ENCODE results near the gene NHLH1.
A peak's percentile ranks its signal among the peaks of the same experiment; 100 is the strongest.

NHLH1 gene

GRCh38 chr1:160359559-160360226 is 7.2 kb upstream of the NHLH1 start:
- peak; percentile 41 for DNase-seq

GRCh38 chr1:160360227-160360695 is 6.6 kb upstream of the NHLH1 start:
- DNase-seq, result peak; percentile 22

- DNase-seq, result no peak
Observed at GRCh38 chr1:160361199-160361598, 5.7 kb upstream of the NHLH1 start.

- DNase-seq, result no peak
Observed at GRCh38 chr1:160361814-160362167, 5.1 kb upstream of the NHLH1 start.

GRCh38 chr1:160362168-160362957 is 4.5 kb upstream of the NHLH1 start:
- DNase-seq, result peak; percentile 93

- peak; percentile 52 for DNase-seq
Observed at GRCh38 chr1:160363010-160363409, 3.9 kb upstream of the NHLH1 start.

- peak; percentile 18 for DNase-seq
Observed at GRCh38 chr1:160363951-160364735, 2.7 kb upstream of the NHLH1 start.

GRCh38 chr1:160365325-160365724 is 1.5 kb upstream of the NHLH1 start:
- DNase-seq, result peak; percentile 21

GRCh38 chr1:160367516-160367900 is 637 bp downstream of the NHLH1 start:
- DNase-seq, result no peak

GRCh38 chr1:160367934-160368923 is 1.4 kb downstream of the NHLH1 start:
- peak; percentile 13 for DNase-seq

- no peak for DNase-seq
Observed at GRCh38 chr1:160369087-160369486, 2.2 kb downstream of the NHLH1 start.

GRCh38 chr1:160370561-160371345 is 3.9 kb downstream of the NHLH1 start:
- DNase-seq, result no peak

GRCh38 chr1:160371346-160371631 is 4.4 kb downstream of the NHLH1 start:
- DNase-seq, result no peak

GRCh38 chr1:160371756-160372155 is 4.9 kb downstream of the NHLH1 start:
- DNase-seq, result no peak

GRCh38 chr1:160373696-160374095 is 6.8 kb downstream of the NHLH1 start:
- no peak for DNase-seq

- peak; percentile 75 for DNase-seq
Observed at GRCh38 chr1:160374306-160375110, 7.6 kb downstream of the NHLH1 start.

- DNase-seq, result no peak
Observed at GRCh38 chr1:160375788-160376524, 9.1 kb downstream of the NHLH1 start.

GRCh38 chr1:160376525-160377131 is 9.8 kb downstream of the NHLH1 start:
- peak; percentile 74 for DNase-seq

- DNase-seq, result no peak
Observed at GRCh38 chr1:160377585-160378206, 10.8 kb downstream of the NHLH1 start.
